ENCODE measurements around the gene REXO1. TPM values are rescaled to one million over a fixed set of nuclear protein-coding genes. Genes with fewer than 3 reads are reported as not detected.
"Not testable (repeated sequence)": the region's sequence is repeated elsewhere in the genome, so short reads cannot be mapped to it uniquely, and the experiment has no call there.

REXO1 gene
- total and polyA plus RNA-seq, 9 of the 15 experiments (the other 6 are each of a cell fraction or from before 2014, with no cell fraction given): 0.04 to 63.3 (median 15.8) TPM

DNA sequence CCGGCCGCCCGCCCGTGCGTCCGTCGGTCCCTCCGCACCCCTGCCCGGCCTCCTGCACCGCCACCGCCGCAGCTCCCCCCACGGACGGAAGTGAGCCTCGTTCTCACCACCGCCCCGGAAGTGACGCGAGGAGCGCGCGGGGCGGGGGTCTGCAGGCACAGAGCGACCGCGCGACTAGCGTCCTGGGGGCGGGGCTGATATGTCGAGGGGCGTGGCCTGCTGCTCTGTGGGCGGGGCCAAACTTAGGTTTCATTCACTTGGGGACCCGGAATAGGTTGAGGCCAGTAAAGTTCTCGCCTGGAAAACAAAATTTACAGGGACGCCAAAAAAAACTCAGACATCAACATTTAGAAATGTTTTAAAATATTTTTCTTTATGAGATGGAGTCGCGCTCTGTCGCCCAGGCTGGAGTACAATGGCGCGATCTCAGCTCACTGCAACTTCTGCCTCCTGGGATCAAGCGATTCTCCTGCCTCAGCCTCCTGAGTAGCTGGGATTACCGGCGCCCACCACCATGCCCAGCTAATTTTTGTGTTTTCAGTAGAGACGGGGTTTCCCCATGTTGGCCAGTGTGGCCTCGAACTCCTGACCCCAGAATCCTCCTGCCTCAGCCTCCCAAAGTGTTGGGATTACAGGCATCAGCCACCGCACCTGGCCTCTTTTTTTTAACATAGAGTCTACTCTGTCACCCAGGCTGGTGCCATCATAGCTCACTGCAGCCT lies 37.3 kb upstream of the REXO1 start, which contains the start of gene ABHD17A (continued):
- TF ChIP-seq, protein P1, sequence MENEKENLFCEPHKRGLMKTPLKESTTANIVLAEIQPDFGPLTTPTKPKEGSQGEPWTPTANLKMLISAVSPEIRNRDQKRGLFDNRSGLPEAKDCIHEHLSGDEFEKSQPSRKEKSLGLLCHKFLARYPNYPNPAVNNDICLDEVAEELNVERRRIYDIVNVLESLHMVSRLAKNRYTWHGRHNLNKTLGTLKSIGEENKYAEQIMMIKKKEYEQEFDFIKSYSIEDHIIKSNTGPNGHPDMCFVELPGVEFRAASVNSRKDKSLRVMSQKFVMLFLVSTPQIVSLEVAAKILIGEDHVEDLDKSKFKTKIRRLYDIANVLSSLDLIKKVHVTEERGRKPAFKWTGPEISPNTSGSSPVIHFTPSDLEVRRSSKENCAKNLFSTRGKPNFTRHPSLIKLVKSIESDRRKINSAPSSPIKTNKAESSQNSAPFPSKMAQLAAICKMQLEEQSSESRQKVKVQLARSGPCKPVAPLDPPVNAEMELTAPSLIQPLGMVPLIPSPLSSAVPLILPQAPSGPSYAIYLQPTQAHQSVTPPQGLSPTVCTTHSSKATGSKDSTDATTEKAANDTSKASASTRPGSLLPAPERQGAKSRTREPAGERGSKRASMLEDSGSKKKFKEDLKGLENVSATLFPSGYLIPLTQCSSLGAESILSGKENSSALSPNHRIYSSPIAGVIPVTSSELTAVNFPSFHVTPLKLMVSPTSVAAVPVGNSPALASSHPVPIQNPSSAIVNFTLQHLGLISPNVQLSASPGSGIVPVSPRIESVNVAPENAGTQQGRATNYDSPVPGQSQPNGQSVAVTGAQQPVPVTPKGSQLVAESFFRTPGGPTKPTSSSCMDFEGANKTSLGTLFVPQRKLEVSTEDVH (IDR thresholded peaks at IDR 0.05; ENCODE audit: low read depth, partially characterized antibody): peak; percentile 33
- TF ChIP-seq ATF7 (IDR thresholded peaks at IDR 0.05) (peak; percentile 50; the same call in 1 of the 2 replicates), ZBTB1 (CRISPR knock-in tag; IDR thresholded peaks at IDR 0.05; ENCODE audit: borderline replicate concordance, low read depth) (peak; percentile 62; the same call in 1 of the 2 replicates), YY1 (IDR thresholded peaks at IDR 0.05; ENCODE audit: borderline replicate concordance in 1 of 3, control insufficient read depth in 1 of 3, extremely low read depth in 1 of 3, insufficient read depth in 3 of 3, insufficient read length in 1 of 3, insufficient replicate concordance in 2 of 3, low read depth in 1 of 3, low read length in 2 of 3) (peak in 2 of 3 experiments; percentile 37 to 45), SP1 (CRISPR knock-in tag; IDR thresholded peaks at IDR 0.05) (peak; percentile 84), GABPB1 (CRISPR knock-in tag; IDR thresholded peaks at IDR 0.05) (peak; percentile 96), XRCC5 (IDR thresholded peaks at IDR 0.05; ENCODE audit: low read depth, low read length) (0 out of 2 replicates have a peak, but pooled peaks have one; percentile 21), POLR2G (IDR thresholded peaks at IDR 0.05; ENCODE audit: low read depth, low read length) (peak; percentile 72), ETV5 (CRISPR knock-in tag; IDR thresholded peaks at IDR 0.05; ENCODE audit: low read depth) (peak; percentile 88), RB1 (IDR thresholded peaks at IDR 0.05; ENCODE audit: low read depth) (peak; percentile 68; the same call in 1 of the 2 replicates), ATF1 (CRISPR knock-in tag; IDR thresholded peaks at IDR 0.05) (peak; percentile 76), ATF1 (tag; IDR thresholded peaks at IDR 0.05) (peak; percentile 89), ETV1 (tag; conservative IDR thresholded peaks at IDR 0.05; ENCODE audit: low read depth) (peak; percentile 65; the same call in 1 of the 2 replicates)
- TF ChIP-seq, protein P2, sequence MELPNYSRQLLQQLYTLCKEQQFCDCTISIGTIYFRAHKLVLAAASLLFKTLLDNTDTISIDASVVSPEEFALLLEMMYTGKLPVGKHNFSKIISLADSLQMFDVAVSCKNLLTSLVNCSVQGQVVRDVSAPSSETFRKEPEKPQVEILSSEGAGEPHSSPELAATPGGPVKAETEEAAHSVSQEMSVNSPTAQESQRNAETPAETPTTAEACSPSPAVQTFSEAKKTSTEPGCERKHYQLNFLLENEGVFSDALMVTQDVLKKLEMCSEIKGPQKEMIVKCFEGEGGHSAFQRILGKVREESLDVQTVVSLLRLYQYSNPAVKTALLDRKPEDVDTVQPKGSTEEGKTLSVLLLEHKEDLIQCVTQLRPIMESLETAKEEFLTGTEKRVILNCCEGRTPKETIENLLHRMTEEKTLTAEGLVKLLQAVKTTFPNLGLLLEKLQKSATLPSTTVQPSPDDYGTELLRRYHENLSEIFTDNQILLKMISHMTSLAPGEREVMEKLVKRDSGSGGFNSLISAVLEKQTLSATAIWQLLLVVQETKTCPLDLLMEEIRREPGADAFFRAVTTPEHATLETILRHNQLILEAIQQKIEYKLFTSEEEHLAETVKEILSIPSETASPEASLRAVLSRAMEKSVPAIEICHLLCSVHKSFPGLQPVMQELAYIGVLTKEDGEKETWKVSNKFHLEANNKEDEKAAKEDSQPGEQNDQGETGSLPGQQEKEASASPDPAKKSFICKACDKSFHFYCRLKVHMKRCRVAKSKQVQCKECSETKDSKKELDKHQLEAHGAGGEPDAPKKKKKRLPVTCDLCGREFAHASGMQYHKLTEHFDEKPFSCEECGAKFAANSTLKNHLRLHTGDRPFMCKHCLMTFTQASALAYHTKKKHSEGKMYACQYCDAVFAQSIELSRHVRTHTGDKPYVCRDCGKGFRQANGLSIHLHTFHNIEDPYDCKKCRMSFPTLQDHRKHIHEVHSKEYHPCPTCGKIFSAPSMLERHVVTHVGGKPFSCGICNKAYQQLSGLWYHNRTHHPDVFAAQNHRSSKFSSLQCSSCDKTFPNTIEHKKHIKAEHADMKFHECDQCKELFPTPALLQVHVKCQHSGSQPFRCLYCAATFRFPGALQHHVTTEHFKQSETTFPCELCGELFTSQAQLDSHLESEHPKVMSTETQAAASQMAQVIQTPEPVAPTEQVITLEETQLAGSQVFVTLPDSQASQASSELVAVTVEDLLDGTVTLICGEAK (IDR thresholded peaks at IDR 0.05): peak; percentile 95
- TF ChIP-seq, protein P2 (CRISPR knock-in tag; IDR thresholded peaks at IDR 0.05): not testable (repeated sequence)

Data from K562 (cell line).